ENCODE results near the gene DRD4.
"Not testable (repeated sequence)": the region's sequence is repeated elsewhere in the genome, so short reads cannot be mapped to it uniquely, and the experiment has no call there.

Gene DRD4

GRCh38 chr11:689625-690024, 52.6 kb downstream of the DRD4 start:
- Histone ChIP-seq H3K36me3 (peaks cover 48% of the 10 kb centered on the region), H3K9me3 (no peaks in the 10 kb centered on the region), H3K27ac (no peak overlapping the region), H3K4me3 (ENCODE audit: low read depth in 1 of 2, low read length in 1 of 2) (no peak overlapping the region), H3K27me3 (no peaks in the 10 kb centered on the region), H3K4me1 (ENCODE audit: control insufficient read depth in 1 of 2, insufficient read depth in 1 of 2, low read depth in 1 of 2, low read length in 1 of 2) (peaks cover 14% of the 10 kb centered on the region in 2 experiments)
- TF ChIP-seq CTCF (IDR thresholded peaks at IDR 0.05), result no peak

GRCh38 chr11:690244-690643, 53.2 kb downstream of the DRD4 start:
- H3K27ac ChIP-seq; H3K9me3 ChIP-seq; H3K27me3 ChIP-seq; H3K4me3 ChIP-seq (ENCODE audit: low read depth in 1 of 2, low read length in 1 of 2): not testable (repeated sequence)
- peaks cover 14% of the 10 kb centered on the region in 2 experiments for H3K4me1 ChIP-seq (ENCODE audit: control insufficient read depth in 1 of 2, insufficient read depth in 1 of 2, low read depth in 1 of 2, low read length in 1 of 2)
- H3K36me3 ChIP-seq, result peaks cover 45% of the 10 kb centered on the region

Measured in neutrophil (primary cell).